Activated T-helper 1 cell treated with anti-CD3 and anti-CD28 coated beads, Interleukin-2, amount 50 U/mL, for 16 hours (primary cell): ENCODE results near the gene TRPM3.

ENCODE experiments used
- DNase-seq, 2 donors: peaks; one replicate each; pipeline ENCODE4 v3.0.0-alpha.2; 2020; ENCODE audit warnings: low read depth in 1 of 2, low spot score in 1 of 2

TRPM3 gene

GRCh38 chr9:70588381-70588780 is 533.0 kb downstream of the TRPM3 start:
- DNase-seq, result no peak

DNA sequence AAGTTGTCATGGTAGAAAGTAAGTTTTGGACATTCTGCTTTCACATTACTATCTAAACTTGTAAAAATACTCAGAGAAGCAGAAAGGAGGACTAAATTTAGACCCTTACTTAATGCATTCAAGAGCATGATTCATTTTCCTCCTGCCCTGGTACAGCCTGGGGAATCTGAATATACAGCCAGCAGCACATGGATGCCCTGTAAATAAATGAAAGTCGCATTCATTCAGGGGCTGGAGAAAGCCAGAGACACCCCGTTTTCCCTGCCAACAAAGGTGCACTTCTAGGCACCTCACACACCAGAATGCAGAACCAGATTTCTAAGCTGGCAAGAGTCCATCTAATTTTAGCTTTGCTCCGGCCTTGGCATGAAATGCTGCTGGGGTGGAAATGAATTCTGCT is 534.2 kb downstream of the TRPM3 start:
- no peak for DNase-seq

GRCh38 chr9:70586476-70586875 is 534.9 kb downstream of the TRPM3 start:
- DNase-seq, result no peak

DNA sequence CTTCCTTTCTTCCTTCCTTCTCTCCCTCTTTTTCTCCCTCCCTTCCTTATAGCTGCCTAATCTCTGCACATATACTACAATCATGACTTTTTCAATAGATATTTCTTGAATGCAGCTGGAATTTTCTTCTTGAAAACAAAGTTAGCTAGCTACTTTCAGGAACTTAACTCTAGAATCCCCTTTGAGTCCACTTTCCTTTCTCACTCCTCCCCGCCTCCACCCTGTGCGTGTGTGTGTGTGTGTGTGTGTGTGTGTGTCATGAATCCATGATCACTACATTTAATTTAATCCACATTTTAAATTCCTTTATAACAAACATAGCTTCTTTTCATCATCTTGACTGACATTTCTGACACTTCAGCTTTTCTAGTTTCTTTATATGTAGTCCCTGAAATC is 539.5 kb downstream of the TRPM3 start:
- no peak for DNase-seq

- no peak for DNase-seq
Observed at GRCh38 chr9:70581214-70581954, 540.0 kb downstream of the TRPM3 start.

- DNase-seq, result no peak
Observed at GRCh38 chr9:70580606-70581195, 540.7 kb downstream of the TRPM3 start.

- no peak for DNase-seq
Observed at GRCh38 chr9:70579686-70580085, 541.7 kb downstream of the TRPM3 start.

DNA sequence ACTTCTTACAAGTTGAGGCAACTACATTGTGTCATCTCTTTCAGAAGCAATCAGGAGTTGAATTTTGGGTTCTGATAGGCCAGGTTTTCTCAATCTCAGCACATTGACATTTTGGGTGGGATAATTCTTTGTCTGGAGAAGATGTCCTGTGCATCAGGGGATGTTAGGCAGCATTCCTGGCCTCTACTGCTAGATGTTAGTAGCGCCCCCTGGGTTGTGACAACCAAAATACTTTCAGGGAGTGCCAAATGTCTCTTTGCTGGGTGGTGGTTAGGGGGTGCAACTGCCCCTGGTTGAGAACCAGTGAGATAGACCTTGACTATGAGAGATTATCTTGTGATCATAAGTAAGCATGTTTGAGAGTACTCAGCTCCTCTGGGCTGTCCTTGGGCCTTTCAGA is 542.7 kb downstream of the TRPM3 start:
- DNase-seq, result no peak

- no peak for DNase-seq
Observed at GRCh38 chr9:70577671-70578070, 543.8 kb downstream of the TRPM3 start.

GRCh38 chr9:70576116-70576515 is 545.3 kb downstream of the TRPM3 start:
- no peak for DNase-seq

DNA sequence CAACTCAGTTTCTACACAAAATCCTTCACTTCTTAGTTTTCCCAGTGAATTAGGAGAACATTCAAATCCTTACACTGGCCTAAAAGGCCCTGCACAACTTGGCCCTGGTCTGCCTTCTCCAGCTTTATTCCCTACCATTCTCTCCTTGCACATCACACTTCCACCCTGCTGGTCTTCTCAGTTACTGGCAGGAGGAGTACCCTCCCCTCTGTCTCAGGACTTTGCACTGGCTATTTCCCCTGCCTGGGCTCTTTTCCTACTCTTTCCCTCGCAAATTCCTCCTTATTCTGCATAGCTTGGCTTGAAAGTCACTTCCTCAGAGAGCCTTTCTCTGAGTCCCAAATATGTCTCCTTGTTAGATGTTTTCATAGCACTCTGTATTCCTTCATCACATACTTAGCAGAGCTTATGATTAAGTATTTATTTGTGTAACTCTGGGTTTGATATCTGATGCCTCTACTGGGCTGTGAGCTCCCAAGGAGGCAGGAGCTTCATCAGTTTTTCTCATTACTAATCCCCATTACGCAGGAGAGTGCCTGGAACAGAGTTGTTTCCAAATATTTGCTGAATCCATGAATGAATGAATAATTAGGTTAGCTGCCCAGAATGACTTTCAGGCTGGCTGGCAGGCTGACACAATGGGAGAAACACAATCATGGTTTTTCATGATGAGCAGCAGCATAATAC is 547.1 kb downstream of the TRPM3 start:
- DNase-seq, result no peak

DNA sequence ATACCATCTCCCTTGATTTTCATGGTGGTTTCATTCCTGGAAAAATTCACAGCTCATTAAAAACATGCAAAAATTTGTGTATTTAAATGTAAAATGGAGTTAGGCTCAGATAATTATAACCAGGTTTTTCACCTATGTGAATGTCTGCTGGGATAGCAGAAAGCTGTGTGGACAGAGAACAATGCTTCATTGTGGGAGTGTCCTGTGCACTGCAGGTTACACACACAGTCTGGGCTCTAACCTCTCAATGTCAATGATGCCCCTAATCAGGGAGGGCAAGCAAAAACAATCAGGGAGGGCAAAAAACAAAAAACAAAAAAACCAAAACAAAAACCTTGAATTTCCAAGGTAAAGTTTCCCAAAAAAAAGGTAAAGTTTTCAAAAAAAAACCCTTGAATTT is 548.1 kb downstream of the TRPM3 start:
- DNase-seq, result no peak

- DNase-seq, result no peak
Observed at GRCh38 chr9:70571258-70571657, 550.2 kb downstream of the TRPM3 start.

DNA sequence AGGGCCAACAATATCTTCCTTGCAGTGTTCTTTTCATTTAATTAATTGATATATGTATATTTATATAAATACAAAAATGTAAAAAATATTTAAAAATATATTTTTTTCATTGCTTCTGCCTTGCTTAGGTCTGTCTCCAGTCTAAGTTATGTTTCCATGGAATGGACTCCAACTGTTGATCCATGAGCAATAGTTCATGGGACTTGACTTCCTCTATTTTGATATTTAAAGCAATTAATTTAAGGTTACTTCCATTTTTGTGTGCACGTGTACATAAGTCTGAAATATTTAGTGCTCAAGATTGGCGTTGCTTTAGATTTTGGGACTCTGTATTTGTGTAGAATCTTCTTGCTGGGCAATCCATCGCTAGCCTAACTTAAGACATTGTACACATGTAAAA is 551.6 kb downstream of the TRPM3 start:
- DNase-seq, result no peak

GRCh38 chr9:70569070-70569772 is 552.2 kb downstream of the TRPM3 start:
- DNase-seq, result no peak

DNA sequence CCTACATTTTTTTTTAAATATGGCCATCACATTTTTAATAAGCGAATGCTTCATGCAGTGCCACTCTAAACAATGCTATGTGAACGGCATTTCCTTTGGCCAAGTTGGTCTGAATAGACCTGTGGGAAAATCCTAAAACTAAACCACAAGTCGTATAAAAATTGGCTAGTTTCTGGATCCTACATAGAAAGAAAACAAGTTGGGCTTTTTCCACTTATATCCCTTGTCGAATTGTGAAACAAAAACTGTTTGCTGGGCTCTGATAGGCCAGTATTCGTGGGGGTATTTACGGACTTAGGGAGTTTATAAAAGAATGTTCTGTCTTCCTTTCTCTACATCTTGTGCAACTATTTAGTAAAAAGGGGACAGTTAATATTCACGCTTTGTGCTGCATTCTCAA is 553.9 kb downstream of the TRPM3 start:
- DNase-seq, result no peak

DNA sequence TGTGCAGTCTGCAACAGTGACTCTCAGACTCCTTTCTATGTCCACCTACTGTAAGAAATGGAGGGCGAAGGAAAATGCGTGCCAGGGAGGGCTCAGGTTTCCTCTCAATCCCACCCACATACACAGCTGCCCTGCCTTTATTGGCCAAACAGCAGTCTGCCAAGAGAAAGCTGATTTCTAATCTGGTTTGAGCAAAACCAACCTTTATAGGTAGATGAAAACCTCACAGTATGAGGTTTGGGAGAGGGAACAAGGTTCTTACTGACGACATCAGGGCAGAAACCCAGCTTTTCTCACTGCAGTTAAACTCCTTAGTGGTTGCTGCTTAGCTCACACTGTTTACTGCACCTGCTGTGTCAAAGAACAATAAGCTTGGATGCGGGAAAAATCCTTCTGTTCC is 554.7 kb downstream of the TRPM3 start:
- DNase-seq, result no peak

- DNase-seq, result no peak
Observed at GRCh38 chr9:70566066-70566465, 555.4 kb downstream of the TRPM3 start.

DNA sequence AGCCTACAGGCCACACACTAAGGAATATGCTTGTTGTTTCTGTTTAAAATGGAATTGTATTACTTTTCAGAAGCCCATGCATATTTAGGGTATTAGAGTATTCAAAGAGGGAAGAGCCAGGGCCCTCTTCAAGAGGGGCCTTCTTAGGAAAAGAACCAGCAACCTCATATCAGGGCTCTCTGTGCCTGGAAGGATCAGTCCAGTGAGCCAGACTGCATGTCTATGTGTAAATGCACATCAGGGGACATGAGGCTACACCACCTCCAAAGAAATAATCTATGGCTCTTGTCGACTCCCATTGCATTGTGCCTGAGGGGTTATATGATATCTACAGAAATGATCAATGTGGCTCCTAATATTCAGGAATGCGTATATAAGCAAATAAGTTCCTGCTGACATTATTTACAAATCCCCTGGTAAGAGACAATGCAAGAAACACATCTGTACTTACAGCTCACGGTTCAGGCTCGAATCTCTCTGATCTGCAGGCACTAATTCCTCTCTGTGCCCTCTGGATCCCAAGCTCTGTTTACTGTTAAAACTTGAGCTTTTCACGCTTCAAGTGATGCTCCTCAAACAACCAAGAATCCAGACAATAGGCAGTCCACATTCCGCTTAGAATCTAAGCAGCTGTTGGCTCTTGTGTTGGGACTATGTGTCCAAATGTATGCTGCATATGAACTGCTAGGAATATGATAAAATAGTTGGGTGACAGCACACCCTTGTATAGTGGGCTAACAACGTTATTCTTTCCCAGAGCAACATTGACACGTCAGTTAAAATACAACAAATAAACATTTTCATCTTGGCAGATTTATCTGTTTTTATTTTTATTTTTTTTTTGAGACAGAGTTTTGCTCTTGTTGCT is 556.7 kb downstream of the TRPM3 start:
- DNase-seq, result no peak

GRCh38 chr9:70563431-70564204 is 557.8 kb downstream of the TRPM3 start:
- peak in 1 of 2 donors; percentile 20 for DNase-seq
